Measurements from ENCODE around the gene ARHGEF9. TPM values are rescaled to one million over a fixed set of nuclear protein-coding genes. Genes with fewer than 3 reads are reported as not detected.

ARHGEF9 gene
- total RNA-seq, 2 experiments from 2014 or later: 19.1 to 19.5 TPM

GRCh38 chrX:63782515-63782914 is 2.5 kb downstream of the ARHGEF9 start:
- Histone ChIP-seq H3K9me3 (ENCODE audit: control insufficient read depth in 1 of 2, insufficient read depth in 1 of 2, low read length in 2 of 2) (peaks cover 7% of the 10 kb centered on the region in 2 experiments), H3K36me3 (ENCODE audit: insufficient read depth, low read length) (no peaks in the 10 kb centered on the region), H3K4me1 (ENCODE audit: insufficient read depth, low read length) (peaks cover 10% of the 10 kb centered on the region), H3K27ac (ENCODE audit: low read depth in 1 of 2, low read length in 2 of 2) (no peak overlapping the region), H3K4me3 (ENCODE audit: low read length) (no peak overlapping the region), H3K27me3 (ENCODE audit: control insufficient read depth in 1 of 2, insufficient read depth in 2 of 2, low read length in 2 of 2) (peaks cover 0 to 4% of the 10 kb centered on the region in 2 experiments)
- TF ChIP-seq CTCF (IDR thresholded peaks at IDR 0.05): no peak
- Mint-ChIP-seq H3K4me1 (ENCODE audit: low read depth) (peaks cover 4% of the 10 kb centered on the region), H3K9me3 (no peaks in the 10 kb centered on the region), H3K4me3 (no peak overlapping the region), H3K27me3 (no peaks in the 10 kb centered on the region), H3K36me3 (ENCODE audit: low read depth) (no peaks in the 10 kb centered on the region), H3K27ac (no peak overlapping the region)
- DNase-seq (no peak), ATAC-seq (ENCODE audit: poor library complexity) (no peak)
- intact Hi-C loops (cut with DNase I, micrococcal nuclease): no loop called here
- POLR2A ChIA-PET: no interaction called here
- CTCF ChIA-PET: no interaction called here

- peaks cover 4% of the 10 kb centered on the region for H3K9me3 Mint-ChIP-seq
- CTCF ChIA-PET: no interaction called here
- no peak overlapping the region for H3K27ac Mint-ChIP-seq
- Histone ChIP-seq H3K27me3 (ENCODE audit: control insufficient read depth in 1 of 2, insufficient read depth in 2 of 2, low read length in 2 of 2) (no peaks in the 10 kb centered on the region), H3K4me3 (ENCODE audit: low read length) (no peak overlapping the region), H3K36me3 (ENCODE audit: insufficient read depth, low read length) (no peaks in the 10 kb centered on the region), H3K27ac (ENCODE audit: low read depth in 1 of 2, low read length in 2 of 2) (no peak overlapping the region), H3K4me1 (ENCODE audit: insufficient read depth, low read length) (no peaks in the 10 kb centered on the region), H3K9me3 (ENCODE audit: control insufficient read depth in 1 of 2, insufficient read depth in 1 of 2, low read length in 2 of 2) (peaks cover 3 to 6% of the 10 kb centered on the region in 2 experiments)
- H3K27me3 Mint-ChIP-seq: peaks cover 4% of the 10 kb centered on the region
- POLR2A ChIA-PET: no interaction called here
- no peak for DNase-seq
- H3K36me3 Mint-ChIP-seq (ENCODE audit: low read depth): no peaks in the 10 kb centered on the region
- intact Hi-C loops (cut with DNase I, micrococcal nuclease): no loop called here
- no peak overlapping the region for H3K4me3 Mint-ChIP-seq
- no peaks in the 10 kb centered on the region for H3K4me1 Mint-ChIP-seq (ENCODE audit: low read depth)
- no peak for TF ChIP-seq CTCF (IDR thresholded peaks at IDR 0.05)
- no peak for ATAC-seq (ENCODE audit: poor library complexity)
These were observed 16.3 kb downstream of the ARHGEF9 start for GRCh38 chrX:63768760-63769159.

- H3K36me3 ChIP-seq (ENCODE audit: insufficient read depth, low read length): no peaks in the 10 kb centered on the region
- DNase-seq (no peak), ATAC-seq (ENCODE audit: poor library complexity) (no peak)
- Mint-ChIP-seq H3K4me1 (ENCODE audit: low read depth) (peaks cover 4% of the 10 kb centered on the region), H3K4me3 (no peak overlapping the region), H3K27me3 (peaks cover 4% of the 10 kb centered on the region), H3K9me3 (peaks cover 4% of the 10 kb centered on the region), H3K36me3 (ENCODE audit: low read depth) (no peaks in the 10 kb centered on the region), H3K27ac (no peak overlapping the region)
- no peaks in the 10 kb centered on the region for H3K27me3 ChIP-seq (ENCODE audit: control insufficient read depth in 1 of 2, insufficient read depth in 2 of 2, low read length in 2 of 2)
- H3K4me3 ChIP-seq (ENCODE audit: low read length): no peak overlapping the region
- H3K27ac ChIP-seq (ENCODE audit: low read depth in 1 of 2, low read length in 2 of 2): no peak overlapping the region
- TF ChIP-seq CTCF (IDR thresholded peaks at IDR 0.05): no peak
- intact Hi-C loops (cut with DNase I, micrococcal nuclease): no loop called here
- POLR2A ChIA-PET: no interaction called here
- H3K4me1 ChIP-seq (ENCODE audit: insufficient read depth, low read length): no peaks in the 10 kb centered on the region
- peaks cover 3 to 6% of the 10 kb centered on the region in 2 experiments for H3K9me3 ChIP-seq (ENCODE audit: control insufficient read depth in 1 of 2, insufficient read depth in 1 of 2, low read length in 2 of 2)
- CTCF ChIA-PET: no interaction called here
These were observed 19.3 kb downstream of the ARHGEF9 start for GRCh38 chrX:63765712-63766111.

All from CD4-positive, alpha-beta T cell (primary cell).